Breast epithelium (tissue), 4 donors: ENCODE measurements around the gene C18orf32. TPM values are rescaled to one million over a fixed set of nuclear protein-coding genes. Genes with fewer than 3 reads are reported as not detected.
"Not testable (repeated sequence)": the region's sequence is repeated elsewhere in the genome, so short reads cannot be mapped to it uniquely, and the experiment has no call there.

ENCODE experiments used
- DNase-seq, 2 donors: peaks; one replicate each; pipeline ENCODE4 v3.0.0-alpha.2; 2019; ENCODE audit warnings: low spot score in 2 of 2
- H3K27ac ChIP-seq, 2 donors: fragments of 200-600 bp; sonication (generic) in 1 of 2; one replicate each; pipeline ENCODE4 v1.5.1; 2016 to 2019; ENCODE audit warnings: mild to moderate bottlenecking in 1 of 2
- H3K27me3 ChIP-seq, 2 donors: fragments of 200-600 bp; sonication (generic) in 1 of 2; one replicate each; pipeline versions ENCODE4 v1.5.1 to v1.6.0; 2017 to 2019; ENCODE audit warnings: control low read depth in 1 of 2, mild to moderate bottlenecking in 1 of 2
- H3K36me3 ChIP-seq: fragments of 200-600 bp; one replicate; pipeline ENCODE4 v1.5.1; 2019
- H3K4me1 ChIP-seq, 2 donors: fragments of 200-600 bp; sonication (generic); one replicate each; pipeline ENCODE4 v1.5.1; 2016 to 2019; ENCODE audit warnings: control low read depth in 1 of 2
- H3K4me3 ChIP-seq, 3 donors: fragments of 200-600 bp; sonication (generic); 1 replicate in 2 of 3; 2 replicates in 1 of 3; pipeline ENCODE4 v1.5.1; 2016 to 2019; ENCODE audit warnings: mild to moderate bottlenecking in 3 of 3, moderate library complexity in 2 of 3
- H3K9me3 ChIP-seq, 2 donors: fragments of 200-600 bp; sonication (generic) in 1 of 2; one replicate each; pipeline ENCODE4 v1.5.1; 2016 to 2019; ENCODE audit warnings: control low read depth in 1 of 2
- CTCF ChIP-seq, 3 donors: fragments of 450-650 bp; IDR thresholded peaks; one replicate each; pipeline ENCODE4 v1.5.1; 2016 to 2017; ENCODE audit warnings: antibody characterized with exemption in 3 of 3, mild to moderate bottlenecking in 3 of 3, moderate library complexity in 3 of 3
- POLR2A ChIP-seq: fragments of 450-650 bp; IDR thresholded peaks from one replicate; pipeline ENCODE4 v1.6.1; 2016; ENCODE audit warnings: antibody characterized with exemption, mild to moderate bottlenecking, moderate library complexity
- POLR2AphosphoS5 ChIP-seq, 3 donors: sonication (generic); formaldehyde crosslinking; IDR thresholded peaks; one replicate each; pipeline ENCODE4 v1.6.1; 2017; ENCODE audit warnings: antibody characterized with exemption in 3 of 3
- intact Hi-C: fragments of 100-400 bp; cut with DNase I; formaldehyde crosslinking; loops from one replicate; pipeline ENCODE4 v1.15.1; 2023; ENCODE audit warnings: low total_unique reads
- total RNA-seq, 3 donors: library from RNA; depleted of rRNA; stranded (reverse); fragments of >200 nt; gene quantifications; one replicate each; pipeline ENCODE4 v1.1.0, GENCODE V29; 2016

Gene C18orf32
- total RNA-seq, 3 donors from 2014 or later: 25.8 to 31.1 (median 28.5) TPM

GRCh38 chr18:49479381-49480137 is 7.5 kb downstream of the C18orf32 start:
- Histone ChIP-seq H3K27me3 (no peaks in the 10 kb centered on the region), H3K36me3 (peaks cover 4% of the 10 kb centered on the region), H3K4me3 (no peak overlapping the region), H3K9me3 (no peaks in the 10 kb centered on the region), H3K27ac (no peak overlapping the region), H3K4me1 (no peaks in the 10 kb centered on the region)
- no peak for DNase-seq
- no peak for TF ChIP-seq CTCF (IDR thresholded peaks at IDR 0.05)
- TF ChIP-seq POLR2AphosphoS5 (IDR thresholded peaks at IDR 0.05): no peak
- no peak for TF ChIP-seq POLR2A
- intact Hi-C loops: no loop called here

GRCh38 chr18:49476664-49477411 is 10.2 kb downstream of the C18orf32 start:
- no peak for DNase-seq
- Histone ChIP-seq H3K9me3 (no peaks in the 10 kb centered on the region), H3K4me3 (no peak overlapping the region), H3K4me1 (no peaks in the 10 kb centered on the region), H3K27ac (peak overlapping the region; percentile 36 to 70), H3K36me3 (peaks cover 4% of the 10 kb centered on the region), H3K27me3 (no peaks in the 10 kb centered on the region)
- no peak for TF ChIP-seq POLR2AphosphoS5 (IDR thresholded peaks at IDR 0.05)
- no peak for TF ChIP-seq POLR2A
- TF ChIP-seq CTCF (IDR thresholded peaks at IDR 0.05): no peak
- intact Hi-C loops: no loop called here

- DNase-seq, H3K4me3 ChIP-seq, H3K27me3 ChIP-seq, H3K9me3 ChIP-seq, H3K4me1 ChIP-seq, intact Hi-C loops, H3K27ac ChIP-seq, H3K36me3 ChIP-seq: not testable (repeated sequence)
Observed at GRCh38 chr18:49474935-49475334, 12.1 kb downstream of the C18orf32 start.

GRCh38 chr18:49473721-49474120 is 13.3 kb downstream of the C18orf32 start:
- no peaks in the 10 kb centered on the region for H3K36me3 ChIP-seq
- H3K9me3 ChIP-seq: no peaks in the 10 kb centered on the region
- intact Hi-C loops: no loop called here
- H3K27me3 ChIP-seq: no peaks in the 10 kb centered on the region
- TF ChIP-seq POLR2A (no peak), POLR2AphosphoS5 (IDR thresholded peaks at IDR 0.05) (no peak), CTCF (IDR thresholded peaks at IDR 0.05) (no peak)
- no peak for DNase-seq
- H3K4me1 ChIP-seq: no peaks in the 10 kb centered on the region
- no peak overlapping the region for H3K4me3 ChIP-seq
- peak overlapping the region; percentile 5 to 38 for H3K27ac ChIP-seq

GRCh38 chr18:49472459-49472858 is 14.6 kb downstream of the C18orf32 start:
- Histone ChIP-seq H3K9me3 (no peaks in the 10 kb centered on the region), H3K27ac (no peak overlapping the region)
- intact Hi-C loops: no loop called here

More at GRCh38 chr18:49472459-49472858, 14.6 kb downstream of the C18orf32 start:
- no peaks in the 10 kb centered on the region for H3K36me3 ChIP-seq
- no peak overlapping the region for H3K4me3 ChIP-seq
- TF ChIP-seq POLR2AphosphoS5 (IDR thresholded peaks at IDR 0.05) (no peak), CTCF (IDR thresholded peaks at IDR 0.05) (no peak), POLR2A (no peak)
- no peaks in the 10 kb centered on the region for H3K4me1 ChIP-seq
- H3K27me3 ChIP-seq: no peaks in the 10 kb centered on the region
- no peak for DNase-seq
